ENCODE data around the gene CNBP.

GRCh38 chr3:129166579-129167332 lies 16.9 kb downstream of the CNBP start:
- TF ChIP-seq CTCF (IDR thresholded peaks at IDR 0.05) = no peak
- TF ChIP-seq POLR2A (IDR thresholded peaks at IDR 0.05) = no peak
